ENCODE data around the gene PRPH. TPM values are rescaled to one million over a fixed set of nuclear protein-coding genes. Genes with fewer than 3 reads are reported as not detected.
"Not testable (repeated sequence)": the region's sequence is repeated elsewhere in the genome, so short reads cannot be mapped to it uniquely, and the experiment has no call there.

The PRPH gene
- total and polyA plus RNA-seq, 2 of the 4 experiments (the other 2 are of a cell fraction) = not detected

DNA sequence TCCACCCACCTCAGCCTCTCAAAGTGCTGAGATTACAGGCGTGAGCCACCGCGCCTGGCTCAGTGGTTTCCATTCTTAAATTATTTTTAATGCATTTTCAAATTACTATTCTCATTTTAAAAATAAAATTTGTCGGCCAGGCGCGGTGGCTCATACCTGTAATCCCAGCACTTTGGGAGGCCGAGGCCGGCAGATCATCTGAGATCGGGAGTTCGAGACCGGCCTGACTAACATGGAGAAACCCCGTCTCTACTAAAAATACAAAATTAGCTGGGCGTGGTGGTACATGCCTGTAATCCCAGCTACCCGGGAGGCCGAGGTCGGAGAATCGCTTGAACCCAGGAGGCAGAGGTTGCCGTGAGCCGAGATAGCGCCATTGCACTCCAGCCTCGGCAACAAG is 38.8 kb downstream of the PRPH start:
- H3K4ac ChIP-seq (ENCODE audit: low read depth, low read length); H2AK9ac ChIP-seq (replicated peaks; ENCODE audit: low read depth, low read length, poor library complexity); POLR2A ChIA-PET (ENCODE audit: unreplicated experiment); H4K20me1 ChIP-seq (ENCODE audit: insufficient read depth, low read length); H2AK5ac ChIP-seq (ENCODE audit: low read depth, low read length); H3K4me1 ChIP-seq (ENCODE audit: control insufficient read depth, insufficient read depth, low read length); H4K8ac ChIP-seq (ENCODE audit: low read depth in 2 of 2, low read length in 2 of 2); BruUV-seq (replicated peaks); H3K27ac ChIP-seq (ENCODE audit: insufficient read depth, low read length); in situ Hi-C loops (cut with MboI; ENCODE audit: low sequenced_read_pairs); dilution Hi-C loops (cut with HindIII; ENCODE audit: low sequenced_read_pairs, unreplicated experiment); H4K91ac ChIP-seq (ENCODE audit: insufficient read depth, low read depth, low read length); H3K4me3 ChIP-seq (ENCODE audit: insufficient read depth, low read depth, low read length); H2BK15ac ChIP-seq (ENCODE audit: low read depth, low read length); intact Hi-C loops (cut with micrococcal nuclease); H3K14ac ChIP-seq (replicated peaks; ENCODE audit: low read depth, low read length); ATAC-seq (ENCODE audit: low read depth); H3K9me1 ChIP-seq (ENCODE audit: insufficient read depth, low read length); H2BK120ac ChIP-seq (ENCODE audit: low read depth, low read length); DNase-seq; H4K5ac ChIP-seq (ENCODE audit: low read depth, low read length); H3K56ac ChIP-seq (ENCODE audit: extremely low read depth, insufficient read depth, low read length); H3K18ac ChIP-seq (ENCODE audit: low read depth, low read length); H3K4me2 ChIP-seq (ENCODE audit: low read depth, low read length); H3K79me1 ChIP-seq (ENCODE audit: low read depth in 1 of 2, low read length in 2 of 2); H3K9ac ChIP-seq (ENCODE audit: low read depth, low read length); H3K9me3 ChIP-seq (ENCODE audit: control insufficient read depth, insufficient read depth, low read length); H2BK5ac ChIP-seq (ENCODE audit: low read depth, low read length, poor library complexity, severe bottlenecking); H2BK20ac ChIP-seq (ENCODE audit: low read depth, low read length); H3K36me3 ChIP-seq (ENCODE audit: control insufficient read depth, insufficient read depth, low read length); H3K23ac ChIP-seq (ENCODE audit: low read depth, low read length); H2AFZ ChIP-seq (replicated peaks; ENCODE audit: low read length, poor library complexity): not testable (repeated sequence)
- CTCF ChIA-PET = interaction anchor here (1.2 to 3.6 kb wide), 2 partner anchors 8 to 14 kb away, joined by 3 to 24 read pairs; no protein-coding TSS in a partner anchor
- no CpG with 5 or more reads among the region's 21 CpGs for WGBS, 2 experiments (ENCODE audit: extremely low coverage in 2 of 2, insufficient read length in 1 of 2)
- peaks cover 42% of the 10 kb centered on the region for H3K27me3 ChIP-seq (ENCODE audit: control insufficient read depth, insufficient read depth, low read length)
